ENCODE data around the gene UNC5CL. TPM values are rescaled to one million over a fixed set of nuclear protein-coding genes. Genes with fewer than 3 reads are reported as not detected.

Gene UNC5CL
- 53.7 TPM for total RNA-seq
- polyA plus RNA-seq (ENCODE audit: insufficient read depth, low read depth, low replicate concordance), result 41.3 TPM
- long read RNA-seq, donor 1, result 0 reads
- long read RNA-seq, donor 2, result 0 reads
- long read RNA-seq, donor 3, partial matches to known transcripts, result 6 of 8 reads
- long read RNA-seq, donor 3, other reads (novel, unspliced or antisense), result 0 of 8 reads
- long read RNA-seq, donor 4, partial matches to known transcripts, result 0 of 3 reads
- long read RNA-seq, donor 4, other reads (novel, unspliced or antisense), result 0 of 3 reads
- long read RNA-seq, donor 5, result 0 reads
- long read RNA-seq, donor 6, result 0 reads
- long read RNA-seq, donor 7, transcript UNC5CL-201 (9 exons, 3,136 nt), result major isoform, 27 of 78 reads
- long read RNA-seq, donor 7, partial matches to known transcripts, result 15 of 78 reads
- long read RNA-seq, donor 7, other reads (novel, unspliced or antisense), result 34 of 78 reads
- long read RNA-seq, donor 8, partial matches to known transcripts, result 0 of 1 reads
- long read RNA-seq, donor 8, other reads (novel, unspliced or antisense), result 0 of 1 reads
- long read RNA-seq, donor 9, result 0 reads
- long read RNA-seq, donor 10, partial matches to known transcripts, result 0 of 1 reads
- long read RNA-seq, donor 10, other reads (novel, unspliced or antisense), result 0 of 1 reads

DNA sequence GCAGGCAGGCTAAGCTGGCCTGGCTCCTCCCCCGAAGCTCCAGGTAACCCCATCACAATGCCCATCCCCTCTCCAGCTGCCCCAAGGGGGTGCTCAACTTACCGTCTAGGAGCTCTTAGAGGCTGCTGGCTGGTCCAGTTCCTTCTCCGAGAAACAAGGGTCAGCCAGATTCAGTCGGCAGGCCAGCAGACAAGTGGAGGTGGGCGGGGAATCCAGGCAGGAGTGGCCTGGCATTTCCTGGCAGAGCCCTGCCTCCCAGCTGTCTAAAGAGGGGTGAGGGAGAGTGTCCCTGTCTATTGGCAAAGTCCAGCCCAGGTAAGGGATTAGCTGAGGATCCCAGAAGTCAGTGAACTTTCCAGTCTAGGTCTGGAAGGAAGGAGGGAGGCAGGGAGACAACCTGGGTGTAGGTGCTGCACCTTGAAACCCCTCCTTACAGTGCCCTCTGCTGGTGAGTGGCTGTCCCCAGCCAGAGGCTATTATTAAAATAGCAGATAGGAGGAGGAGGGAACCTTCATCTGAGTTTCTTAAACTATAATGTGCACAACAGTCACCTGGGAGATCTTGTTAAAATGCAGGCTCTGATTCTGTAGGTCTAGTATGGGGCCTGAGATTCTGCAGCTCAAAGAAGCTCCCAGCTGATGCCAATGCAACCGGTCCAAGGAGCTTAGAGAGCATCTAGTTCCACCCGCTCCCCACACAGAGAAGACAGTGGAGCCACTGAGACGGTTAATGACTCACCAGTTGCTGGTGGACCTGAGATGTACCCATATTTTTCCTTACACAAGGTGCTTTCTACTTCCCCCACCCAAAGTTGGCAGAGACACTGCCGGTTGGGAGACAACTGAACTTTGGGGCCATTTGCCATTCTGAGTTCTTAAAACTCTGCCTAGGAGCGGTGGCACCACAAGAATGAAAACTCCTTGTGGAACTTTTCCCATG is at the start of gene UNC5CL:
TSS of gene UNC5CL (minus strand) at position 162 of the 939 bp plus-strand sequence. CDS start 4,147 bp downstream, outside the sequence.
- peaks cover 0 to 21% (median 6%) of the 10 kb centered on the region in 3 donors for H3K4me1 ChIP-seq (ENCODE audit: control insufficient read depth in 2 of 3, insufficient read depth in 2 of 3, low read depth in 1 of 3, low read length in 3 of 3)
- peak; percentile 64 for TF ChIP-seq CTCF (IDR thresholded peaks at IDR 0.05; ENCODE audit: borderline replicate concordance, extremely low read depth, insufficient read depth)
- peak within 1 kb of the TSS; percentile 86 to 91 for H3K27ac ChIP-seq (ENCODE audit: low read depth in 2 of 2, low read length in 2 of 2)
- H3K27me3 ChIP-seq (ENCODE audit: control insufficient read depth, insufficient read depth, low read length), result no peaks in the 10 kb centered on the region
- H3K36me3 ChIP-seq (ENCODE audit: control insufficient read depth in 2 of 3, insufficient read depth in 3 of 3, low read length in 3 of 3), result no peaks in the 10 kb centered on the region
- intact Hi-C loops (cut with DNase I), result no loop called here
- H3K9me3 ChIP-seq (ENCODE audit: control insufficient read depth in 2 of 3, insufficient read depth in 1 of 3, low read length in 3 of 3), result no peaks in the 10 kb centered on the region
- H3K9ac ChIP-seq (ENCODE audit: low read length in 3 of 3), result peak within 1 kb of the TSS in 2 of 3 donors; percentile 43 to 57
- peak within 1 kb of the TSS in 2 of 3 donors; percentile 65 to 72 for H3K4me3 ChIP-seq (ENCODE audit: low read length in 3 of 3)
- FAIRE-seq (no peak), DNase-seq (peak in 4 of 5 donors; percentile 41 to 91 (median 48))

DNA sequence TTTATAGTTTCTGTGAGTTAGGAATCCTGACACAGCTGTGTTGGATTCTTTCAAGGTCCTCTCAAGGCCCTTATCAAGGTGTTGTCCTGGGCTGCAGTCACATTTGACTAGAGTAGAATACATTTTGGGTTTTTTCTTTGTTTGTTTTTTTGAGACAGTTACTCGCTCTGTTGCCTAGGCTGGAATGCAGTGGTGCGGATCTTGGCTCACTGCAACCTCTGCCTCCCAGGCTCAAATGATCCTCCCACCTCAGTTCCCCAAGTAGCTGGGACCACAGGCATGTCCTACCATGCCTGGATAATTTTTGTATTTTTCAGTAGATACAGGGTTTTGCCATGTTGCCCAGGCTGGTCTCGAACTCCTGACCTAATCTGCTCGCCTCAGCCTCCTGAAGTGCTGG is 49.4 kb upstream of the UNC5CL start:
- Histone ChIP-seq H3K36me3 (ENCODE audit: control insufficient read depth in 2 of 3, insufficient read depth in 3 of 3, low read length in 3 of 3) (peaks cover 8 to 48% (median 21%) of the 10 kb centered on the region in 3 donors), H3K27me3 (ENCODE audit: control insufficient read depth, insufficient read depth, low read length) (no peaks in the 10 kb centered on the region), H3K4me3 (ENCODE audit: low read length in 3 of 3) (no peak overlapping the region), H3K9me3 (ENCODE audit: control insufficient read depth in 2 of 3, insufficient read depth in 1 of 3, low read length in 3 of 3) (no peaks in the 10 kb centered on the region), H3K4me1 (ENCODE audit: control insufficient read depth in 2 of 3, insufficient read depth in 2 of 3, low read depth in 1 of 3, low read length in 3 of 3) (no peaks in the 10 kb centered on the region), H3K9ac (ENCODE audit: low read length in 3 of 3) (no peak overlapping the region), H3K27ac (ENCODE audit: low read depth in 2 of 2, low read length in 2 of 2) (no peak overlapping the region)
- peak in 4 of 5 donors; percentile 39 to 68 (median 50) for DNase-seq
- TF ChIP-seq CTCF (IDR thresholded peaks at IDR 0.05; ENCODE audit: borderline replicate concordance, extremely low read depth, insufficient read depth), result no peak
- intact Hi-C loops (cut with DNase I), result no loop called here
- no peak for FAIRE-seq

- Histone ChIP-seq H3K36me3 (ENCODE audit: control insufficient read depth in 2 of 3, insufficient read depth in 3 of 3, low read length in 3 of 3) (peaks cover 8 to 29% (median 12%) of the 10 kb centered on the region in 3 donors), H3K27me3 (ENCODE audit: control insufficient read depth, insufficient read depth, low read length) (no peaks in the 10 kb centered on the region), H3K27ac (ENCODE audit: low read depth in 2 of 2, low read length in 2 of 2) (no peak overlapping the region), H3K9me3 (ENCODE audit: control insufficient read depth in 2 of 3, insufficient read depth in 1 of 3, low read length in 3 of 3) (no peaks in the 10 kb centered on the region), H3K4me3 (ENCODE audit: low read length in 3 of 3) (no peak overlapping the region), H3K9ac (ENCODE audit: low read length in 3 of 3) (no peak overlapping the region), H3K4me1 (ENCODE audit: control insufficient read depth in 2 of 3, insufficient read depth in 2 of 3, low read depth in 1 of 3, low read length in 3 of 3) (no peaks in the 10 kb centered on the region)
- no peak for TF ChIP-seq CTCF (IDR thresholded peaks at IDR 0.05; ENCODE audit: borderline replicate concordance, extremely low read depth, insufficient read depth)
- FAIRE-seq (no peak), DNase-seq (no peak)
- intact Hi-C loops (cut with DNase I), result no loop called here
Measured at GRCh38 chr6:41085182-41085581, 46.2 kb upstream of the UNC5CL start.

Measured in kidney (tissue), 22 donors.